Measurements from ENCODE around the gene MRPS31.

- no peak for TF ChIP-seq CTCF (IDR thresholded peaks at IDR 0.05)
- no peak for TF ChIP-seq POLR2A (IDR thresholded peaks at IDR 0.05)
Observed at GRCh38 chr13:40812102-40812501, 41.1 kb upstream of the MRPS31 start.

Data from adrenal gland (tissue), 5 donors.